Thymus (tissue), 11 donors: ENCODE data around the gene BMPER. TPM values are rescaled to one million over a fixed set of nuclear protein-coding genes. Genes with fewer than 3 reads are reported as not detected.

Experiments
- DNase-seq, 9 donors: peaks; one replicate each; pipeline ENCODE4 v3.0.0-alpha.2; 2013; ENCODE audit warnings: low spot score in 9 of 9, low read depth in 6 of 9, missing footprints in 1 of 9
- H3K27ac ChIP-seq, 2 donors: one replicate each; pipeline ENCODE4 v1.5.1; 2013; ENCODE audit warnings: control low read depth in 1 of 2, low read depth in 1 of 2, low read length in 1 of 2, mild to moderate bottlenecking in 1 of 2, moderate library complexity in 1 of 2
- H3K27me3 ChIP-seq, 2 donors: one replicate each; pipeline ENCODE4 v1.5.1; 2013; ENCODE audit warnings: low read length in 1 of 2; ENCODE audit not compliant: control insufficient read depth in 2 of 2, insufficient read depth in 1 of 2
- H3K36me3 ChIP-seq, 2 donors: one replicate each; pipeline ENCODE4 v1.5.1; 2013; ENCODE audit warnings: low read length in 1 of 2, mild to moderate bottlenecking in 1 of 2, moderate library complexity in 1 of 2; ENCODE audit not compliant: control insufficient read depth in 2 of 2, insufficient read depth in 2 of 2
- H3K4me1 ChIP-seq, 2 donors: one replicate each; pipeline ENCODE4 v1.5.1; 2013; ENCODE audit warnings: low read length in 2 of 2; ENCODE audit not compliant: control insufficient read depth in 2 of 2, insufficient read depth in 2 of 2
- H3K4me3 ChIP-seq, 2 donors: one replicate each; pipeline ENCODE4 v1.5.1; 2013; ENCODE audit warnings: low read length in 2 of 2, control low read depth in 1 of 2, mild to moderate bottlenecking in 1 of 2
- H3K9me3 ChIP-seq, 2 donors: one replicate each; pipeline ENCODE4 v1.5.1; 2013; ENCODE audit warnings: low read length in 1 of 2, mild to moderate bottlenecking in 1 of 2; ENCODE audit not compliant: control insufficient read depth in 2 of 2, insufficient read depth in 1 of 2
- WGBS: extraction: QIAGEN DNeasy Blood & Tissue Kit; methylation state at CpG from one replicate; pipeline ENCODE4 v1.1.7; 2013; 5-methylcytosine and 5-hydroxymethylcytosine counted together
- polyA plus RNA-seq: library from polyadenylated mRNA; stranded (reverse); fragments of 200-250 nt; gene quantifications from one replicate; pipeline ENCODE4 v1.2.3, GENCODE V29; 2013
- total RNA-seq: library from RNA; stranded (reverse); fragments of 120-200 nt; gene quantifications from one replicate; pipeline ENCODE4 v1.2.4, GENCODE V29; 2013
- donor health status: healthy.

The BMPER gene
- total and polyA plus RNA-seq, 2 donors: 1.0 to 4.5 TPM

- Histone ChIP-seq H3K27me3 (no peaks in the 10 kb centered on the region), H3K4me3 (no peak overlapping the region), H3K9me3 (no peaks in the 10 kb centered on the region), H3K36me3 (no peaks in the 10 kb centered on the region), H3K4me1 (no peaks in the 10 kb centered on the region), H3K27ac (no peak overlapping the region)
- WGBS: 73% methylated on average over 2 of the region's 2 CpGs
- no peak for DNase-seq
These were observed 81.1 kb downstream of the BMPER start for GRCh38 chr7:33986451-33986850.

- Histone ChIP-seq H3K4me3 (no peak overlapping the region), H3K27me3 (no peaks in the 10 kb centered on the region), H3K27ac (no peak overlapping the region), H3K4me1 (no peaks in the 10 kb centered on the region), H3K9me3 (no peaks in the 10 kb centered on the region), H3K36me3 (no peaks in the 10 kb centered on the region)
- no peak for DNase-seq
- 91% methylated on average over 9 of the region's 9 CpGs for WGBS
These were observed 81.9 kb downstream of the BMPER start for GRCh38 chr7:33986951-33987947.

- WGBS: 96% methylated on average over 1 of the region's 1 CpG
- no peak for DNase-seq
- no peaks in the 10 kb centered on the region for H3K9me3 ChIP-seq
- no peak overlapping the region for H3K27ac ChIP-seq
- no peak overlapping the region for H3K4me3 ChIP-seq
- H3K36me3 ChIP-seq: no peaks in the 10 kb centered on the region
- no peaks in the 10 kb centered on the region for H3K27me3 ChIP-seq
- H3K4me1 ChIP-seq: no peaks in the 10 kb centered on the region
These were observed 91.6 kb downstream of the BMPER start for GRCh38 chr7:33996899-33997298.

GRCh38 chr7:33998476-33998875, 93.1 kb downstream of the BMPER start:
- H3K36me3 ChIP-seq: no peaks in the 10 kb centered on the region
- 80% methylated on average over 6 of the region's 6 CpGs for WGBS
- H3K4me1 ChIP-seq: no peaks in the 10 kb centered on the region
- H3K27ac ChIP-seq: no peak overlapping the region
- DNase-seq: no peak
- H3K9me3 ChIP-seq: no peaks in the 10 kb centered on the region
- H3K27me3 ChIP-seq: no peaks in the 10 kb centered on the region
- no peak overlapping the region for H3K4me3 ChIP-seq

GRCh38 chr7:34011017-34011695, 105.8 kb downstream of the BMPER start:
- Histone ChIP-seq H3K27me3 (no peaks in the 10 kb centered on the region), H3K4me1 (no peaks in the 10 kb centered on the region), H3K4me3 (no peak overlapping the region), H3K9me3 (no peaks in the 10 kb centered on the region), H3K27ac (no peak overlapping the region), H3K36me3 (no peaks in the 10 kb centered on the region)
- DNase-seq: no peak
- WGBS: 81% methylated on average over 3 of the region's 3 CpGs

- no peak overlapping the region for H3K27ac ChIP-seq
- H3K27me3 ChIP-seq: no peaks in the 10 kb centered on the region
- WGBS: 78% methylated on average over 1 of the region's 1 CpG
- no peaks in the 10 kb centered on the region for H3K4me1 ChIP-seq
- DNase-seq: no peak
- H3K9me3 ChIP-seq: no peaks in the 10 kb centered on the region
- H3K36me3 ChIP-seq: no peaks in the 10 kb centered on the region
- H3K4me3 ChIP-seq: no peak overlapping the region
These were observed 106.4 kb downstream of the BMPER start for GRCh38 chr7:34011696-34012095.

- Histone ChIP-seq H3K4me1 (no peaks in the 10 kb centered on the region), H3K36me3 (no peaks in the 10 kb centered on the region), H3K4me3 (no peak overlapping the region), H3K9me3 (no peaks in the 10 kb centered on the region), H3K27me3 (no peaks in the 10 kb centered on the region), H3K27ac (no peak overlapping the region)
- DNase-seq: no peak
- 100% methylated on average over 1 of the region's 1 CpG for WGBS
These were observed 108.1 kb downstream of the BMPER start for GRCh38 chr7:34013421-34013820.

- Histone ChIP-seq H3K4me3 (no peak overlapping the region), H3K9me3 (no peaks in the 10 kb centered on the region), H3K27me3 (no peaks in the 10 kb centered on the region), H3K27ac (no peak overlapping the region), H3K4me1 (no peaks in the 10 kb centered on the region), H3K36me3 (no peaks in the 10 kb centered on the region)
- DNase-seq: no peak
- WGBS: 94% methylated on average over 4 of the region's 4 CpGs
These were observed 110.3 kb downstream of the BMPER start for GRCh38 chr7:34015651-34016050.

GRCh38 chr7:34016876-34017275, 111.5 kb downstream of the BMPER start:
- H3K36me3 ChIP-seq: no peaks in the 10 kb centered on the region
- no peak overlapping the region for H3K4me3 ChIP-seq
- H3K9me3 ChIP-seq: no peaks in the 10 kb centered on the region
- H3K27ac ChIP-seq: no peak overlapping the region
- no peak for DNase-seq
- 94% methylated on average over 3 of the region's 3 CpGs for WGBS
- H3K27me3 ChIP-seq: no peaks in the 10 kb centered on the region
- no peaks in the 10 kb centered on the region for H3K4me1 ChIP-seq
